ENCODE data around the gene WDR73.

DNA sequence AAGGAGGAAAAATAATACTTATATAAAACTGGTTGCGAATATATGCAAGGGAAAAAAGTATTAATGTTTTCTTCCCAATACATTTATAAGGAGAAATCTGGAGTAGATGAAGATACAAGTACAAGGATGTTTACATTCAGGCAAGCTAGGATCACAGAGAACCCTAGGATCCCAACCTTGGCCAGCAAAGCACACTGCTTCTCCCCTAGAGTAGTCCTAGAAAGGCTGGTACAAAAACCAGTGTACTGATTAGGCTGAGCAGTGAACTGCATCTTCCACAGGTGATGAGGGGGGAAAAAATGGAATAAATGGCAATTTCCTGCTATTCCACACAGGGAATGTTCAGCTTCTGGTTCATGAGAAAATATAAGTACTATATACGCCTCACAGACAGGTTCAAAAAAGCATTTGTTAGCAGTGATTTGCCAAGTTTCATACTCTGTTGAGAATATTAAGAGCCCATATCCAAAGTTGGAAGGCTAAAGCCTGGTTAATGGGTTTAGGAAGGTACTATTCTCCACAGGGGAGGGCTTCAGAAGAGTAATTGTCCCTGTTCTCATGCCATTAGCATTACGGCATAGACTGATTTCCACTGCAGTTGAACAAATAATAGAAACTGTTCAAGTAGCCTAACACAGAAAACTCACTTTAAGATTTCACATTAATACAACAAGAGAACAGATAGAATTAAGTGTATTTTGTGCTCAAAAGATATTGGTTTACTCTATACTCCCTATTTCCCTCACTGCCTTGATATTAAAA lies 14.3 kb upstream of the WDR73 start:
- TF ChIP-seq POLR2A (IDR thresholded peaks at IDR 0.05; ENCODE audit: borderline replicate concordance, extremely low read depth, insufficient read depth, insufficient read length): no peak
- TF ChIP-seq, protein P1, sequence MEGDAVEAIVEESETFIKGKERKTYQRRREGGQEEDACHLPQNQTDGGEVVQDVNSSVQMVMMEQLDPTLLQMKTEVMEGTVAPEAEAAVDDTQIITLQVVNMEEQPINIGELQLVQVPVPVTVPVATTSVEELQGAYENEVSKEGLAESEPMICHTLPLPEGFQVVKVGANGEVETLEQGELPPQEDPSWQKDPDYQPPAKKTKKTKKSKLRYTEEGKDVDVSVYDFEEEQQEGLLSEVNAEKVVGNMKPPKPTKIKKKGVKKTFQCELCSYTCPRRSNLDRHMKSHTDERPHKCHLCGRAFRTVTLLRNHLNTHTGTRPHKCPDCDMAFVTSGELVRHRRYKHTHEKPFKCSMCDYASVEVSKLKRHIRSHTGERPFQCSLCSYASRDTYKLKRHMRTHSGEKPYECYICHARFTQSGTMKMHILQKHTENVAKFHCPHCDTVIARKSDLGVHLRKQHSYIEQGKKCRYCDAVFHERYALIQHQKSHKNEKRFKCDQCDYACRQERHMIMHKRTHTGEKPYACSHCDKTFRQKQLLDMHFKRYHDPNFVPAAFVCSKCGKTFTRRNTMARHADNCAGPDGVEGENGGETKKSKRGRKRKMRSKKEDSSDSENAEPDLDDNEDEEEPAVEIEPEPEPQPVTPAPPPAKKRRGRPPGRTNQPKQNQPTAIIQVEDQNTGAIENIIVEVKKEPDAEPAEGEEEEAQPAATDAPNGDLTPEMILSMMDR (IDR thresholded peaks at IDR 0.05 in 2 of 3, conservative IDR thresholded peaks at IDR 0.05 in 1 of 3; ENCODE audit: borderline replicate concordance in 1 of 3, insufficient read depth in 1 of 3, low read depth in 2 of 3, low read length in 2 of 3): no peak
- TF ChIP-seq POLR2AphosphoS5 (IDR thresholded peaks at IDR 0.05; ENCODE audit: low read depth, low read length): no peak
